Inflammatory macrophage (primary cell): ENCODE measurements around the gene NMNAT2.

Source experiments
- DNase-seq, 2 donors: peaks; one replicate each; pipeline ENCODE4 v3.0.0-alpha.2; 2020 to 2022

The NMNAT2 gene

DNA sequence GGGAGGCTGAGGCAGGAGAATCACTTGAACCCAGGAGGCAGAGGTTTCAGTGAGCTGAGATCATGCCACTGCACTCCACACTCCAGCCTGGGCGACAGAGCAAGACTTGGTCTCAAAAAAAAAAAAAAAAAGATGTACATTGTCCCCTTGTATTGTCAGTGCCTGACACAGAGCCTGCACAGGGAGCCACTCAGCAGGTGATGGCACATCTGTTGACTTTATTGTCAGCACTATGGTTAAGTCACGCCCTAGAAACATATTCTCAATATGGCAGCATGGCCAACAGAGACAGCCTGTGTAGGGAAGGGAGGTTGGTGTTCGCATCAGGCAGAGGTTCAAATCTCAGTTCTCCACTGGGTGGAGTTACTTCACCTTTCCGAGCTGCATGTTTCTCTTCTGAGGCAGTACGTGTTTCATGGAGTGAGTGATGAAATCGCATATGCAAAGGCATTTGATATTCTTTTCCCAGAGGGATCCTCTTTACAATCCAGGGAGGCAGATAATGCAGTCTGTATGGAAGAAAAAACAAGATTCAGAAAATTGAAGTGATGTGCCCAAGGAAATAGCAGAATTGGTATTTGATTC is 211.6 kb downstream of the NMNAT2 start:
- no peak for DNase-seq

DNA sequence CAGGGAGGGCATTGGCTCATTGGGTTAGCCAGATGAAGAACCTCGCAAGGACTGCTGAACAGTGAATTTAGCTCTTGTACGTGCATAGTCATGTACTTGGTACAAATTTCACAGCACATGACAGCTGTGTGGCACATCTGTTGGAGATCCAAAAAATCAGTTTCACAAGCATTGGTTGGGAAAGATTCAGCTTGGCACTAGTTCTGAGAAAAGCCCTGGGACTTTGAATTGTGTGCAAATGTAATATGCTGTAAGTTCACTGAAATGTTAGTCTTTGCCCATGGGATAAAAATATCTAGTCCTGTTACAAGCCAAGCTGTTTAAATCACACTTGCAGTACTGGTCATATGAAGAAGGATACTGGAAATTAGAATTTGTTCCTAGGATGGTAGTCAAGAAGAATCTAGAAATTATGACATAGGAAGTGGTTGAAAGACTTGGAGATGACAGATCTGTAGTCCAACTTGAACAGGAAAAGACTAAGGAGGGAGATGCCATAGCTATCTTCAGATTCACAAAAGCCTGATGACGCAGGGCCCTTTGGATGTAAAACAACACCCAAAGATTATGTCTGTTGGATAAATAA is 212.9 kb downstream of the NMNAT2 start:
- DNase-seq, result peak in 1 of 2 donors; percentile 7

DNA sequence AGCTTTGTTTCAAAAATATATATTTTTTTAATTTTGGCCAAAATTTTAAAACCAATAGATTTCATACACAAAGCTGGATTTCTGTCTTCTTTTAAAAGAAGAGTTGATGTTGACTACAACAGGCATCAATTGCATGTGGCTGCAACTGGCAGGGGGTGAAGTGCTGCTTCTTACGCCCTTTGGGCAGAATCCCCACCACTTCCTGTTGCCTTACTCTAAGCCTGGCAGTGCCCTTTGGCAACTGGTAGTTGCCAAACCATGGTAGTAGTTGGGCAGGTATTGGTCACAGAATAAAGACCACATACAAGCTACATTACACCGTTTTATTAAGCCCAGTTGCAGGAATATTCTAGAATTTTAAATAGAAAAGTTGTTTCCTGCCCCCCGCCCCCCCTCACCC is 215.1 kb downstream of the NMNAT2 start:
- no peak for DNase-seq

DNA sequence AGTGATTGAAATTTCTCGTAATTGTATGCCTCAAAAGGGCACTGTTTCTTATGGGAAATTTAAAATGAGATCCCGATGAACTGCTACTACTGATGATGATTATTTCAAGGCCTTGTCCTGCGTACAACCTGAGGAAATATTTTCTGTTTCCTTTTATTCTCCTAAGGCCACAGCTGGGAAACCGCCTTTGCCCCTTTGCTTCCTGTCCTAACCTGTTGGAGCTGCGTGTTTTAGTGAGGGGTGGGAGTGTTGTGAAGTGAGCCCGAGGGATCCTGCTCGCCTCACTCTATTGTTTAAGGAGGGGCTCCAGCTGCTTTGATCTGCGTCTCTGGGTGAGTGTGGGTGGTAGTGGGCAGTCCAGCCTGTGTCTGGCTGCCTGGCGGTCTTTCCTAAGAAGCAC is 217.7 kb downstream of the NMNAT2 start:
- no peak for DNase-seq

DNA sequence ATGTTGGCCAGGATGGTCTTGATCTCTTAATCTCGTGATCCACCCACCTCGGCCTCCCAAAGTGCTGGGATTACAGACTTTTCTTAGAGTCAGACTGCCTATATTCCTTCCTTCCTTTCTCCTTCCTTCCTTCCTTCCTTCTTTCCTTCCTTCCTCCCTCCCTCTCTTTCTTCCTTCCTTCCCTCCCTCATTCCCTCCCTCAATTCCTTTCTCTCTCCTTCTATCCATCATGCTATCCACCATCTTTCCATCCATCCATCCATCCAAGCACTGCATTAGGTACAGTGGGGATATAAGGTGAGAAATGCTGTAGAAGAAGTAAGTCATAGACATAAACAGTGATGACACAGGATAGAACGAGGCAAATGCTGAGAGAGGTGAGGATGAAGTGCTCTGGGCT is 218.9 kb downstream of the NMNAT2 start:
- DNase-seq, result no peak

DNA sequence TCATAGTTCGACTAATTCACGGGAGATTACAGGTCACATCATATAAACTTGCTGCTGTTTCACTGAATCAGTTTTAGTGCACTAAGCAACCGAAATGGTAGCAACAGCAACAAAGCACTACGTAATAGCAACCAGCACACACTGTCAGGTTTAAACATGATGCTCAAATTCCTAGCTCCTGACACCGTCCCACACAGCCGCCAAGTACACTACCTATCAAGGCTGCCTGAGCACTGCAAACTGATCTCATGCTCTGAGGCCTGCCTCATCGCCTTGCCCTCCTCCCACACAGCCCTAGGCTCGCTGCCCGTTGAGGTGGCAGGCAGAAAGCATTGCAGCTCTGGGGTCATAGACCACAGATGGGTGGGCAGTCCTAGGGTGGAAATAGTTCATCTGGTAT is 219.7 kb downstream of the NMNAT2 start:
- no peak for DNase-seq
